HepG2 (cell line): ENCODE results near the gene TAS2R60. TPM values are rescaled to one million over a fixed set of nuclear protein-coding genes. Genes with fewer than 3 reads are reported as not detected.

Experiments
- ATAC-seq: fragments of 200-7000 bp; cut with Tn5 transposase; 3 replicates; pipeline ENCODE4 v1.9.1; 2020; ENCODE audit warnings: mild to moderate bottlenecking, moderate library complexity
- BruUV-seq: library from RNA; stranded (reverse); fragments of 400-500 nt; replicated peaks from 2 replicates; lab custom pipeline; 2021; lab: Mats Ljungman, UMichigan
- CTCF ChIA-PET: fragments of 300-600 bp; formaldehyde crosslinking; extraction: SDS; loops from one replicate; lab custom pipeline; 2021; ENCODE audit warnings: low total read pairs, inconsistent platforms, low intra/inter-chr PET ratio; lab: Yijun Ruan, JAX
- POLR2A ChIA-PET: fragments of 350-600 bp; sonication (Branson Sonifier 250); formaldehyde crosslinking; loops from one replicate; lab custom pipeline; 2020; ENCODE audit warnings: antibody characterized with exemption, inconsistent platforms; lab: Yijun Ruan, JAX
- DNase-seq: peaks from one replicate; pipeline ENCODE4 v3.0.0-alpha.2; 2015; ENCODE audit warnings: low spot score
- FAIRE-seq: peaks from 3 replicates; lab custom pipeline; 2011; peaks lifted over from hg19 to GRCh38; lab: Jason Lieb, UNC
- H2AFZ ChIP-seq: one replicate; pipeline ENCODE4 v1.6.1; 2011; ENCODE audit warnings: low read length, inconsistent platforms
- H3K27ac ChIP-seq: fragments of 300-600 bp; 3 replicates; pipeline ENCODE4 v1.8.0; 2011; ENCODE audit warnings: mixed run types, mild to moderate bottlenecking, mixed read lengths, low read length, inconsistent platforms; ENCODE audit not compliant: insufficient read depth; ENCODE audit errors: extremely low read length
- H3K27me3 ChIP-seq, 2 experiments: fragments of 200-600 bp in 1 of 2; 2 replicates in 1 of 2; 3 replicates in 1 of 2; pipeline versions ENCODE4 v1.6.0 to v1.8.0; 2011; ENCODE audit warnings: low read length in 2 of 2, mild to moderate bottlenecking in 2 of 2, moderate library complexity in 2 of 2, inconsistent platforms in 1 of 2; ENCODE audit not compliant: insufficient read depth in 2 of 2, control insufficient read depth in 1 of 2
- H3K36me3 ChIP-seq, 2 experiments: fragments of 200-600 bp in 1 of 2; replicated peaks in 1 of 2; 2 replicates in 1 of 2; 3 replicates in 1 of 2; pipeline versions ENCODE4 v1.5.1 to v1.8.0; 2011; ENCODE audit warnings: low read length in 2 of 2, inconsistent platforms in 1 of 2; ENCODE audit not compliant: insufficient read depth in 2 of 2, control insufficient read depth in 1 of 2
- H3K4me1 ChIP-seq: 2 replicates; pipeline ENCODE4 v1.5.1; 2012; ENCODE audit warnings: low read length, inconsistent platforms; ENCODE audit not compliant: insufficient read depth
- H3K4me2 ChIP-seq: 2 replicates; pipeline ENCODE4 v1.6.0; 2011; ENCODE audit warnings: low read depth, low read length, inconsistent platforms
- H3K4me3 ChIP-seq, 3 experiments: fragments of 200-600 bp in 1 of 3; sonication (generic), shearing (Covaris generic) in 1 of 3; replicated peaks in 1 of 3; 2 replicates each; pipeline ENCODE4 v1.5.1; 2011 to 2016; ENCODE audit warnings: low read length in 3 of 3, inconsistent platforms in 2 of 3, low read depth in 2 of 3, mild to moderate bottlenecking in 2 of 3, control low read depth in 1 of 3, mixed read lengths in 1 of 3; ENCODE audit not compliant: insufficient read depth in 1 of 3
- H3K79me2 ChIP-seq: one replicate; pipeline ENCODE4 v1.6.1; 2011; ENCODE audit warnings: low read length, inconsistent platforms; ENCODE audit not compliant: insufficient read depth
- H3K9ac ChIP-seq: 2 replicates; pipeline ENCODE4 v1.6.0; 2011; ENCODE audit warnings: mild to moderate bottlenecking, low read depth, low read length, inconsistent platforms; ENCODE audit not compliant: insufficient read depth
- H3K9me3 ChIP-seq: 2 replicates; pipeline ENCODE4 v1.5.1; 2012; ENCODE audit warnings: mild to moderate bottlenecking, low read length
- H4K20me1 ChIP-seq: 2 replicates; pipeline ENCODE4 v1.6.0; 2011; ENCODE audit warnings: inconsistent platforms, mild to moderate bottlenecking, low read length, moderate library complexity; ENCODE audit not compliant: insufficient read depth
- DMTF1 ChIP-seq: sonication (generic); formaldehyde crosslinking; IDR thresholded peaks from 2 replicates; pipeline ENCODE4 v1.4.0; 2020; ENCODE audit warnings: mild to moderate bottlenecking, missing genetic modification reagents
- FOSL2 ChIP-seq: sonication (generic); formaldehyde crosslinking; IDR thresholded peaks from 2 replicates; pipeline ENCODE4 v1.4.0; 2020; ENCODE audit warnings: missing genetic modification reagents
- GATAD1 ChIP-seq: IDR thresholded peaks from 2 replicates; pipeline ENCODE4 v1.6.1; 2016; ENCODE audit warnings: missing genetic modification reagents, missing compliant biosample characterization
- HMG20A ChIP-seq: IDR thresholded peaks from 2 replicates; pipeline ENCODE4 v1.6.1; 2016; ENCODE audit warnings: borderline replicate concordance
- IKZF4 ChIP-seq: sonication (generic); formaldehyde crosslinking; IDR thresholded peaks from 2 replicates; pipeline ENCODE4 v1.5.1; 2020; ENCODE audit warnings: borderline replicate concordance, mild to moderate bottlenecking, low read depth, missing genetic modification reagents; ENCODE audit errors: not compliant biosample characterization
- TCF7L2 ChIP-seq: IDR thresholded peaks from 2 replicates; pipeline ENCODE4 v1.6.1; 2011; ENCODE audit warnings: mild to moderate bottlenecking, low read depth, low read length, moderate library complexity
- TP53 ChIP-seq: sonication (generic); formaldehyde crosslinking; conservative IDR thresholded peaks from 2 replicates; pipeline ENCODE4 v1.4.0; 2020; ENCODE audit warnings: missing genetic modification reagents
- TSC22D2 ChIP-seq: sonication (generic); formaldehyde crosslinking; IDR thresholded peaks from 2 replicates; pipeline ENCODE4 v1.5.1; 2020; ENCODE audit warnings: missing genetic modification reagents, mild to moderate bottlenecking, borderline replicate concordance
- XBP1 ChIP-seq: sonication (generic); formaldehyde crosslinking; IDR thresholded peaks from 2 replicates; pipeline ENCODE4 v1.5.0; 2020; ENCODE audit warnings: missing genetic modification reagents
- ZNF205 ChIP-seq: IDR thresholded peaks from 2 replicates; pipeline ENCODE4 v1.6.1; 2018; ENCODE audit warnings: missing biosample characterization, missing genetic modification reagents
- ZNF260 ChIP-seq: sonication (generic); formaldehyde crosslinking; IDR thresholded peaks from 2 replicates; pipeline ENCODE4 v1.4.0; 2020; ENCODE audit warnings: missing genetic modification reagents, low read depth, mild to moderate bottlenecking, borderline replicate concordance
- ZNF605 ChIP-seq: sonication (generic); formaldehyde crosslinking; IDR thresholded peaks from 2 replicates; pipeline ENCODE4 v1.8.0; 2022; ENCODE audit warnings: mild to moderate bottlenecking, missing genetic modification reagents
- ZNF879 ChIP-seq: sonication (generic); formaldehyde crosslinking; IDR thresholded peaks from 2 replicates; pipeline ENCODE4 v1.8.1; 2023; ENCODE audit warnings: missing genetic modification reagents
- WGBS: methylation state at CpG from one replicate; pipeline ENCODE4 v1.1.6; 2017; ENCODE audit warnings: low lambda C conversion rate; 5-methylcytosine and 5-hydroxymethylcytosine counted together
- in situ Hi-C: cut with HindIII; loops from 2 replicates; pipeline ENCODE4 v1.10.0; 2017; ENCODE audit warnings: low pct_unique_long_range_greater_than_20kb; ENCODE audit not compliant: extremely low pct_ligation_motif_present
- intact Hi-C: fragments of 100-400 bp; cut with micrococcal nuclease; formaldehyde crosslinking; loops from one replicate; pipeline ENCODE4 v1.10.0; 2022; ENCODE audit not compliant: unreplicated experiment
- polyA plus RNA-seq, 8 experiments: library from polyadenylated mRNA; depleted of rRNA in 3 of 8; stranded (reverse) in 7 of 8; unstranded in 1 of 8; fragments of >200 nt; fragmentation: Illumina TruSeq in 4 of 8; extraction: Trizol in 4 of 8; gene quantifications; 2 replicates each; pipeline versions ENCODE4 v1.2.1 to v1.2.3, GENCODE V29; 2011 to 2016; ENCODE audit warnings: low read depth in 4 of 8, missing spikeins in 1 of 8, mixed read lengths in 1 of 8; ENCODE audit not compliant: insufficient read depth in 1 of 8
- total RNA-seq, 5 experiments: library from RNA; depleted of rRNA; stranded (reverse); fragments of >200 nt; fragmentation: Illumina TruSeq; extraction: Trizol; gene quantifications; 2 replicates each; pipeline ENCODE4 v1.2.3, GENCODE V29; 2016; ENCODE audit warnings: low read depth in 1 of 5
- TF ChIP-seq, protein P1 (sequence below): sonication (generic); formaldehyde crosslinking; IDR thresholded peaks from 2 replicates; pipeline ENCODE4 v1.4.0; 2020; ENCODE audit warnings: mild to moderate bottlenecking, missing genetic modification reagents
- TF ChIP-seq, protein P2 (sequence below): sonication (generic); formaldehyde crosslinking; IDR thresholded peaks from 2 replicates; pipeline ENCODE4 v1.5.0; 2020; ENCODE audit warnings: missing genetic modification reagents

TAS2R60 gene
- total and polyA plus RNA-seq, 2 of the 13 experiments (the other 11 are each of a cell fraction or from before 2014, with no cell fraction given) = not detected

DNA sequence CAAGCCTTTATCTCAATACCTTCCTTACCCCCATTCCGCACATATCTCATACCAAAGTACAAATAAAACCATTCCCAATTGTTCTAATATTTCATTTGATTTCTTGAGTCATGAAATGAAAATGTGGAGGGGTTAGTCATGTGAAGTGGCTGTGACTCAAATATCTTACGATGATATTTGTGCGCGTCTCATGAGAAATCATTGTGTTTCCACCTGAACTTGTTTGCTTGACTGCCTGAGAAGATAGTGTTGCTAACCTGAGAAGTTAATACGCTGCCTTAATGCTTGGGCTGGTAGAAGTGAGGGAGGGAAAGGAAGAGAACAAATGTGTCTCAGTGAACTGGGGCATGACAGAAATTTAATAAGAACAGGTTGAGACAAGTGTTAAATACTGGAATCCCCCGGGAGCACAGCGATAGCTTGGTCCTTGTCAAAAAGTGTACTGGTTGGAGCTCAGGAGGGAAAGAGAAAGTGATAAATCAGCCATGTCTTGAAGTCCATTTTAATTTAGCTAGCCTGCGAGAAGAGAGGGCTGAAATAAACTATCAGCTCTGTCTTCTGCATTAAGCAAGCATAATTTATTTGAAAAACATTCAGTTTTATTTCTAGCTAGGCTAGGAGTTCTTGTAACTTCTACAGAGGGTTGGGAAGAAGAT is 27.4 kb upstream of the TAS2R60 start:
- H3K9me3 ChIP-seq = no peaks in the 10 kb centered on the region
- 55% methylated on average over 8 of the region's 8 CpGs for WGBS
- H3K36me3 ChIP-seq = no peaks in the 10 kb centered on the region
- no peak overlapping the region for H3K27ac ChIP-seq
- FAIRE-seq (no peak), DNase-seq (no peak), ATAC-seq (no peak)
- no peak overlapping the region for H3K9ac ChIP-seq
- intact Hi-C loops (loop anchor here (1.0 to 2.0 kb wide), 3 partner anchors 36 to 175 kb away; no protein-coding TSS in a partner anchor), in situ Hi-C loops (loop anchor here (5.0 kb wide), 2 partner anchors 34 to 94 kb away; partner anchors contain the start of gene ZYX)
- no TSS peak for BruUV-seq
- H3K4me3 ChIP-seq = no peak overlapping the region
- H3K4me1 ChIP-seq = peaks cover 9% of the 10 kb centered on the region
- TF ChIP-seq, protein P1, sequence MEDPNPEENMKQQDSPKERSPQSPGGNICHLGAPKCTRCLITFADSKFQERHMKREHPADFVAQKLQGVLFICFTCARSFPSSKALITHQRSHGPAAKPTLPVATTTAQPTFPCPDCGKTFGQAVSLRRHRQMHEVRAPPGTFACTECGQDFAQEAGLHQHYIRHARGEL (CRISPR knock-in tag) = no peak
- TF ChIP-seq HMG20A (CRISPR knock-in tag) = no peak
- no peak for TF ChIP-seq TSC22D2
- no peak for TF ChIP-seq ZNF605 (CRISPR knock-in tag)
- TF ChIP-seq IKZF4 (CRISPR knock-in tag) = no peak
- no peak for TF ChIP-seq ZNF879 (CRISPR knock-in tag)
- TF ChIP-seq XBP1 = no peak
- TF ChIP-seq, protein P2, sequence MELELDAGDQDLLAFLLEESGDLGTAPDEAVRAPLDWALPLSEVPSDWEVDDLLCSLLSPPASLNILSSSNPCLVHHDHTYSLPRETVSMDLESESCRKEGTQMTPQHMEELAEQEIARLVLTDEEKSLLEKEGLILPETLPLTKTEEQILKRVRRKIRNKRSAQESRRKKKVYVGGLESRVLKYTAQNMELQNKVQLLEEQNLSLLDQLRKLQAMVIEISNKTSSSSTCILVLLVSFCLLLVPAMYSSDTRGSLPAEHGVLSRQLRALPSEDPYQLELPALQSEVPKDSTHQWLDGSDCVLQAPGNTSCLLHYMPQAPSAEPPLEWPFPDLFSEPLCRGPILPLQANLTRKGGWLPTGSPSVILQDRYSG (CRISPR knock-in tag) = no peak
- TF ChIP-seq TP53 (CRISPR knock-in tag) = no peak
- TF ChIP-seq FOSL2 (CRISPR knock-in tag) = no peak
- TF ChIP-seq TCF7L2 = no peak
- TF ChIP-seq GATAD1 (CRISPR knock-in tag) = no peak
- no peak for TF ChIP-seq ZNF260 (CRISPR knock-in tag)
- TF ChIP-seq DMTF1 = no peak
- no peak for TF ChIP-seq ZNF205 (CRISPR knock-in tag)
- no peak overlapping the region for H3K4me2 ChIP-seq
- ChIA-PET POLR2A (interaction anchor here (1.0 kb wide), 1 partner anchor 20 kb away, joined by 6 read pairs; no protein-coding TSS in a partner anchor), CTCF (interaction anchor here (1.4 to 2.6 kb wide), 2 partner anchors 36 to 176 kb away, joined by 7 to 24 read pairs; partner anchors contain the start of gene ZYX)
- H3K79me2 ChIP-seq = no peaks in the 10 kb centered on the region
- H4K20me1 ChIP-seq = no peaks in the 10 kb centered on the region
- no peak overlapping the region for H2AFZ ChIP-seq
- peaks cover 2 to 14% of the 10 kb centered on the region in 2 experiments; a peak in 3 of 5 replicates for H3K27me3 ChIP-seq
